ENCODE measurements around the gene PTPRD. TPM values are rescaled to one million over a fixed set of nuclear protein-coding genes. Genes with fewer than 3 reads are reported as not detected.

Gene PTPRD
- total RNA-seq, 2 experiments from 2014 or later, result 0.03 TPM; not detected in 1

- POLR2A ChIA-PET, result interaction anchor here (1.3 kb wide), 1 partner anchor 10 kb away, joined by 5 read pairs; no protein-coding TSS in a partner anchor
- H3K36me3 ChIP-seq (ENCODE audit: insufficient read depth, low read length), result no peaks in the 10 kb centered on the region
- H3K9me3 ChIP-seq (ENCODE audit: low read length), result no peaks in the 10 kb centered on the region
- intact Hi-C loops (cut with micrococcal nuclease; ENCODE audit: unreplicated experiment), result no loop called here
- BruUV-seq (replicated peaks), result no TSS peak
- H3K9me2 ChIP-seq (ENCODE audit: insufficient read depth, low read length), result no peaks in the 10 kb centered on the region
- CTCF ChIA-PET (ENCODE audit: unreplicated experiment), result no interaction called here
- TF ChIP-seq CTCF (conservative IDR thresholded peaks at IDR 0.05; ENCODE audit: low read length) (no peak), EZH2phosphoT487 (IDR thresholded peaks at IDR 0.05; ENCODE audit: borderline replicate concordance, low read depth, low read length) (no peak)
- no peak overlapping the region for H3K4me2 ChIP-seq (ENCODE audit: low read length)
- no peaks in the 10 kb centered on the region for H3K79me2 ChIP-seq (ENCODE audit: insufficient read depth, low read depth, low read length)
- no peak overlapping the region for H3K27ac ChIP-seq (ENCODE audit: low read depth, low read length, poor library complexity, severe bottlenecking)
- no peaks in the 10 kb centered on the region for H4K20me1 ChIP-seq (ENCODE audit: insufficient read depth, low read length)
- no peak overlapping the region for H2AFZ ChIP-seq (ENCODE audit: low read length)
- no peak for DNase-seq (ENCODE audit: low spot score)
- no peak overlapping the region for H3K4me3 ChIP-seq (ENCODE audit: low read depth, low read length, poor library complexity, severe bottlenecking)
- H3K4me1 ChIP-seq (ENCODE audit: insufficient read depth, low read length, poor library complexity, severe bottlenecking), result no peaks in the 10 kb centered on the region
Measured at GRCh38 chr9:8417341-8417740, 2195.5 kb downstream of the PTPRD start.

- CTCF ChIA-PET (ENCODE audit: unreplicated experiment), result no interaction called here
- no peak for DNase-seq (ENCODE audit: low spot score)
- intact Hi-C loops (cut with micrococcal nuclease; ENCODE audit: unreplicated experiment), result no loop called here
- Histone ChIP-seq H3K9me2 (ENCODE audit: insufficient read depth, low read length) (no peaks in the 10 kb centered on the region), H3K9me3 (ENCODE audit: low read length) (no peaks in the 10 kb centered on the region), H3K4me1 (ENCODE audit: insufficient read depth, low read length, poor library complexity, severe bottlenecking) (no peaks in the 10 kb centered on the region), H3K4me2 (ENCODE audit: low read length) (no peak overlapping the region), H3K4me3 (ENCODE audit: low read depth, low read length, poor library complexity, severe bottlenecking) (no peak overlapping the region), H3K36me3 (ENCODE audit: insufficient read depth, low read length) (no peaks in the 10 kb centered on the region), H4K20me1 (ENCODE audit: insufficient read depth, low read length) (no peaks in the 10 kb centered on the region), H3K27ac (ENCODE audit: low read depth, low read length, poor library complexity, severe bottlenecking) (no peak overlapping the region), H3K79me2 (ENCODE audit: insufficient read depth, low read depth, low read length) (no peaks in the 10 kb centered on the region), H2AFZ (ENCODE audit: low read length) (no peak overlapping the region)
- BruUV-seq (replicated peaks), result no TSS peak
- TF ChIP-seq EZH2phosphoT487 (IDR thresholded peaks at IDR 0.05; ENCODE audit: borderline replicate concordance, low read depth, low read length) (no peak), CTCF (conservative IDR thresholded peaks at IDR 0.05; ENCODE audit: low read length) (no peak)
- POLR2A ChIA-PET, result no interaction called here
Measured at GRCh38 chr9:8412327-8412726, 2200.5 kb downstream of the PTPRD start.

- Histone ChIP-seq H3K9me2 (ENCODE audit: insufficient read depth, low read length) (no peaks in the 10 kb centered on the region), H3K4me3 (ENCODE audit: low read depth, low read length, poor library complexity, severe bottlenecking) (no peak overlapping the region), H3K4me2 (ENCODE audit: low read length) (no peak overlapping the region), H2AFZ (ENCODE audit: low read length) (no peak overlapping the region), H3K36me3 (ENCODE audit: insufficient read depth, low read length) (no peaks in the 10 kb centered on the region), H3K9me3 (ENCODE audit: low read length) (no peaks in the 10 kb centered on the region), H3K27ac (ENCODE audit: low read depth, low read length, poor library complexity, severe bottlenecking) (no peak overlapping the region), H3K4me1 (ENCODE audit: insufficient read depth, low read length, poor library complexity, severe bottlenecking) (no peaks in the 10 kb centered on the region), H3K79me2 (ENCODE audit: insufficient read depth, low read depth, low read length) (no peaks in the 10 kb centered on the region), H4K20me1 (ENCODE audit: insufficient read depth, low read length) (no peaks in the 10 kb centered on the region)
- DNase-seq (ENCODE audit: low spot score), result no peak
- TF ChIP-seq EZH2phosphoT487 (IDR thresholded peaks at IDR 0.05; ENCODE audit: borderline replicate concordance, low read depth, low read length) (no peak), CTCF (conservative IDR thresholded peaks at IDR 0.05; ENCODE audit: low read length) (no peak)
- CTCF ChIA-PET (ENCODE audit: unreplicated experiment), result no interaction called here
- POLR2A ChIA-PET, result interaction anchor here (0.6 to 1.3 kb wide), 4 partner anchors 8 to 1198 kb away, joined by 3 to 5 read pairs (median 4); no protein-coding TSS in a partner anchor
- intact Hi-C loops (cut with micrococcal nuclease; ENCODE audit: unreplicated experiment), result no loop called here
- BruUV-seq (replicated peaks), result no TSS peak
Measured at GRCh38 chr9:8408575-8409190, 2204.1 kb downstream of the PTPRD start.

All from OCI-LY7 (cell line).